NCI-H2107 treated with DMSO at 0.1 percent for 48 hours (cell line): Measurements from ENCODE around the gene CRISP1.
A peak's percentile ranks its signal among the peaks of the same experiment; 100 is the strongest.
"Not testable (repeated sequence)": the region's sequence is repeated elsewhere in the genome, so short reads cannot be mapped to it uniquely, and the experiment has no call there.

ENCODE experiments used
- DNase-seq: peaks from one replicate; lab custom pipeline; 2025; ENCODE audit not compliant: unreplicated experiment; lab: John Stamatoyannopoulos, UW

Gene CRISP1

GRCh38 chr6:49866485-49866943, at the start of gene CRISP1:
TSS of gene CRISP1 (minus strand) at chr6:49866535. CDS start at chr6:49857400, 9,135 bp downstream.
- no peak for DNase-seq

GRCh38 chr6:49915035-49915434, 48.7 kb upstream of the CRISP1 start:
- no peak for DNase-seq

GRCh38 chr6:49913636-49914375, 47.5 kb upstream of the CRISP1 start:
- peak; percentile 84 for DNase-seq

GRCh38 chr6:49912196-49912595, 45.9 kb upstream of the CRISP1 start:
- DNase-seq: no peak

- DNase-seq: no peak
Measured at GRCh38 chr6:49911252-49911651, 44.9 kb upstream of the CRISP1 start.

- DNase-seq: no peak
Measured at GRCh38 chr6:49909563-49909962, 43.2 kb upstream of the CRISP1 start.

- DNase-seq: no peak
Measured at GRCh38 chr6:49906526-49906925, 40.2 kb upstream of the CRISP1 start.

GRCh38 chr6:49905296-49905695, 39.0 kb upstream of the CRISP1 start:
- no peak for DNase-seq

GRCh38 chr6:49902856-49903255, 36.5 kb upstream of the CRISP1 start:
- no peak for DNase-seq

GRCh38 chr6:49898904-49899566, 32.7 kb upstream of the CRISP1 start:
- DNase-seq: no peak

- not testable (repeated sequence) for DNase-seq
Measured at GRCh38 chr6:49895553-49895952, 29.2 kb upstream of the CRISP1 start.

- DNase-seq: no peak
Measured at GRCh38 chr6:49892280-49892679, 25.9 kb upstream of the CRISP1 start.

GRCh38 chr6:49890988-49891387, 24.7 kb upstream of the CRISP1 start:
- no peak for DNase-seq

GRCh38 chr6:49888742-49889431, 22.6 kb upstream of the CRISP1 start:
- no peak for DNase-seq

GRCh38 chr6:49868951-49869529, 2.7 kb upstream of the CRISP1 start:
- DNase-seq: no peak

- DNase-seq: no peak
Measured at GRCh38 chr6:49856282-49856681, 10.1 kb downstream of the CRISP1 start.

- DNase-seq: no peak
Measured at GRCh38 chr6:49855221-49855620, 11.1 kb downstream of the CRISP1 start.

- DNase-seq: no peak
Measured at GRCh38 chr6:49852975-49853374, 13.4 kb downstream of the CRISP1 start.

- DNase-seq: peak; percentile 9
Measured at GRCh38 chr6:49849213-49849907, 17.0 kb downstream of the CRISP1 start.

GRCh38 chr6:49847673-49848072, 18.7 kb downstream of the CRISP1 start:
- DNase-seq: no peak

GRCh38 chr6:49847014-49847413, 19.3 kb downstream of the CRISP1 start:
- DNase-seq: no peak
